Activated naive CD8-positive, alpha-beta T cell treated with anti-CD3 and anti-CD28 coated beads for 36 hours (primary cell): Measurements from ENCODE around the gene SERPINC1. TPM values are rescaled to one million over a fixed set of nuclear protein-coding genes. Genes with fewer than 3 reads are reported as not detected.

Source experiments
- DNase-seq: peaks from one replicate; pipeline ENCODE4 v3.0.0; 2021
- H3K27ac Mint-ChIP-seq: one replicate; pipeline ENCODE4 v1.8.0; 2022; ENCODE audit warnings: mild to moderate bottlenecking, moderate library complexity, mixed read lengths
- H3K27me3 Mint-ChIP-seq: one replicate; pipeline ENCODE4 v1.8.0; 2022; ENCODE audit warnings: mild to moderate bottlenecking, mixed read lengths
- H3K36me3 Mint-ChIP-seq: one replicate; pipeline ENCODE4 v1.8.0; 2021; ENCODE audit warnings: mild to moderate bottlenecking, mixed read lengths
- H3K4me1 Mint-ChIP-seq: one replicate; pipeline ENCODE4 v1.8.0; 2021; ENCODE audit warnings: mixed read lengths
- H3K4me3 Mint-ChIP-seq: one replicate; pipeline ENCODE4 v1.8.0; 2022; ENCODE audit warnings: mild to moderate bottlenecking, moderate library complexity, mixed read lengths
- H3K9me3 Mint-ChIP-seq: one replicate; pipeline ENCODE4 v1.8.0; 2022; ENCODE audit warnings: mixed read lengths
- total RNA-seq, 2 experiments: library from RNA; stranded (reverse); gene quantifications; one replicate each; pipeline ENCODE4 v1.2.3, GENCODE V29; 2021

Gene SERPINC1
- total RNA-seq, 2 experiments from 2014 or later: not detected

DNA sequence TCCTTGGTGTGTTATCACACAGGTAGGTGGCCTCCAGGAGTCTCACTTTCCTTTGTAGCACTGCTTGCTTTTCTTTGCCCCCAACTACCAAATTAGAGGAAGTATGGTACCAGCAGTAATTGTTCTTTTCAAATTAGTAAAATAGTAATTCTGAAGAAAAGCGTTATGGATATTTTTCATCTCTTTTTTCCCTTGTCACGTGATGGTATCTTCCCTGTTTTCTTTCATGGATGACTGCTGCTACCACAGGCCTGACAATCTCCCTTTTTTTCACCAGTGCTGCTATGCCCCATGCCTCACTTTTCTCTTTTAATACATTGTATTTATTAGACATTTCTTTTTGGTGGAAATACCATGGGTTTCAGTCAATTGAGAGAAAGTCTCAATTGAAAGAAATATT, 45.6 kb downstream of the SERPINC1 start:
- no peak for DNase-seq
- H3K9me3 Mint-ChIP-seq: no peaks in the 10 kb centered on the region
- peaks cover 34% of the 10 kb centered on the region for H3K36me3 Mint-ChIP-seq
- H3K4me3 Mint-ChIP-seq: no peak overlapping the region
- peaks cover 15% of the 10 kb centered on the region for H3K27me3 Mint-ChIP-seq
- peaks cover 38% of the 10 kb centered on the region for H3K4me1 Mint-ChIP-seq
- no peak overlapping the region for H3K27ac Mint-ChIP-seq

DNA sequence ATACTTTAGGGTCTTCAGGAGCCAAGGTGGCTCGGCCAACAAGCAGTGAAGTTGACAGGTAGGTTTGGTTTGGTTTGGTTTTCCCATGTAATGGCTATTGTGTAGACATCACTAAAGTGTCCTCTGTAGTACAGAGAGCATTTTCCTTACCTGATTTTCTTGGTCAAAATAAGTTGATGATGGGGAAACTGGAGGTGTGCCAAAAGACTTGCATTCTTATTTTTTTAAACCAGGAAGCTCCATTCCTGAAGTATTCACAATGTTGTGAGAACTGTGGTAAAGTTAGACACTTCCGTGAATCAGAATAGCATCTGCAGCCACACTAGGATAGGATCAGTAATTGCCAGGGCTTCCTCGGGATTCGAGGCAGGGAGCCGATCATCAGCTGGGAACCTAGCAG, 46.0 kb downstream of the SERPINC1 start:
- Mint-ChIP-seq H3K4me3 (no peak overlapping the region), H3K36me3 (peaks cover 38% of the 10 kb centered on the region)

DNA sequence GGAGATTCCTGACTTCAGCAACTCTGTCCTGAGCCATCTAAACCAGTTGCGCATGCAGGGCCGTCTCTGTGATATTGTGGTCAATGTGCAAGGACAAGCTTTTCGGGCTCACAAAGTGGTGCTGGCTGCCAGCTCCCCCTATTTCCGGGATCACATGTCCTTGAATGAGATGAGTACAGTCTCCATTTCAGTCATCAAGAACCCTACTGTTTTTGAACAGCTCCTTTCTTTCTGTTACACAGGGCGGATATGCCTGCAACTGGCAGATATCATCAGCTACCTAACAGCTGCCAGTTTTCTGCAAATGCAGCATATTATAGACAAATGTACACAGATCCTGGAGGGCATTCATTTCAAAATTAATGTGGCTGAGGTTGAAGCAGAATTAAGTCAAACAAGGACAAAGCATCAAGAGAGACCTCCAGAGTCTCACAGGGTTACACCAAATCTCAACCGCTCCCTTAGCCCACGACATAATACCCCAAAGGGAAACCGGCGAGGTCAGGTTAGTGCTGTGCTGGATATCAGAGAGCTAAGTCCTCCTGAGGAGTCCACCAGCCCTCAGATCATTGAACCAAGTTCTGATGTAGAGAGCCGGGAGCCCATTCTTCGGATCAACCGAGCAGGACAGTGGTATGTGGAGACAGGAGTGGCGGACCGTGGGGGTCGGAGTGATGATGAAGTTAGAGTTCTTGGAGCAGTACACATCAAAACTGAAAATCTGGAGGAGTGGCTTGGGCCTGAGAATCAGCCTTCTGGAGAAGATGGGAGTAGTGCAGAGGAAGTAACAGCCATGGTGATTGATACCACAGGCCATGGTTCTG, 46.7 kb downstream of the SERPINC1 start:
- peaks cover 46% of the 10 kb centered on the region for H3K4me1 Mint-ChIP-seq
- peaks cover 23% of the 10 kb centered on the region for H3K27me3 Mint-ChIP-seq
- H3K27ac Mint-ChIP-seq: peak overlapping the region; percentile 26
- no peak for DNase-seq
- peaks cover 42% of the 10 kb centered on the region for H3K36me3 Mint-ChIP-seq
- H3K9me3 Mint-ChIP-seq: no peaks in the 10 kb centered on the region
- H3K4me3 Mint-ChIP-seq: peak overlapping the region; percentile 100

More for the DNA sequence above, 46.0 kb downstream of the SERPINC1 start:
- peaks cover 41% of the 10 kb centered on the region for H3K4me1 Mint-ChIP-seq
- H3K9me3 Mint-ChIP-seq: no peaks in the 10 kb centered on the region
- H3K27me3 Mint-ChIP-seq: peaks cover 17% of the 10 kb centered on the region
- DNase-seq: no peak
- H3K27ac Mint-ChIP-seq: no peak overlapping the region

DNA sequence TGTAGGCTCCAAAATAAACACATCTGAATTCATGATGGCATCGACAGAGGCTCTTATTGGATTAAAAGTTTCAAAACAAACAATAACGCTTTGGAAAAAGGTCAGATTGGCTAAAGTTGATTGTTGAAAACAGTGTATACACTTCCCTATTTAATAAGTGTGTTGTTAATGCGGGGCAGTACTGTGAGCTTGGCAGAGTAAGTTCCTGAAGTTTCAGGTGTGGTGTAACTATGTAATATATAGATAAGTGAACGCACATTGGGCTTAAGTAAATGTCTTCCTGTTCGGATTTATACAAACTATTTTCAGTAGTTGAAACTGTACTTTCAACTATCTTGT, 48.1 kb downstream of the SERPINC1 start:
- no peak for DNase-seq
- H3K4me3 Mint-ChIP-seq: peak overlapping the region; percentile 100
- no peaks in the 10 kb centered on the region for H3K9me3 Mint-ChIP-seq
- H3K4me1 Mint-ChIP-seq: peaks cover 58% of the 10 kb centered on the region
- H3K27me3 Mint-ChIP-seq: peaks cover 28% of the 10 kb centered on the region
- peak overlapping the region; percentile 96 for H3K27ac Mint-ChIP-seq
- H3K36me3 Mint-ChIP-seq: peaks cover 52% of the 10 kb centered on the region

DNA sequence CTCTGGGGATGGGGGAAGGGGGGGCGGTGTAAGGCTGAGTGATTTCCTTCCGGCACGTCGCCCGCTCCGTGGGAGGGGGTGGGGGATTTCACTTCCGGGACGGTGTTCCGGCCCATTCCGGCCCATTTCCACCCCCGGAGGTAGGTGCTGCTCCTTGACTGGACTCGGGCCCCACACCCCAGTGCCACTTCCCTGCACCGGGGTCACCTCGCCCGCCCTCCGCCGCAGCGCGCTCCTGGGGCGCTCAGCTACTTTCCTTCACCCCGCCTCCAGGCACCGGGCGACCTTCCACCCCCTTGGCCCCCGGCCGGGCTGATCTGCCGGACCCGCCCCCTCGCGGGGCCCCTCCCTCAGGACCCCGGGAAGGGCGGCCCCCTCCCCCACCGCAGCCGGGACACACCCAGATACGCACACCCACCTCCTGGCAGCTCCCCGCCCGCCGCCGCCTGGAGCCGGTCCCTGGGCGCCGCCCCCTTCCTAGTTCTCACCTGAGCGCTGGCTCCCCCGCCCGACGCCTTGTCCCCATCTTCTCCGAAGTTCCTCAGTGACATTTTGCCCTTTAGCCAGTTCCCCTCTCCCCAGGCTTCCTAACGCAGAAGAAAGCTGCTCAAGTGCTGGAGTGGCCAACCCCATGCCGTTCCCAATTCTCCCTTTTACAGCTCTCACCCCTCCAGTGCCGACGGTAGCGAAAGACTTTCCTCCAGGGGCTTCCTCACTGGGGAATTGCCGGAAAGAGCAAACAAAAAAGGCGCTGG, 48.7 kb downstream of the SERPINC1 start, which contains the start of gene ZBTB37:
TSS of gene ZBTB37 (plus strand) at position 115 of the 755 bp plus-strand sequence. CDS start 1,846 bp downstream, outside the sequence.
- peak within 1 kb of the TSS; percentile 96 for H3K27ac Mint-ChIP-seq

DNA sequence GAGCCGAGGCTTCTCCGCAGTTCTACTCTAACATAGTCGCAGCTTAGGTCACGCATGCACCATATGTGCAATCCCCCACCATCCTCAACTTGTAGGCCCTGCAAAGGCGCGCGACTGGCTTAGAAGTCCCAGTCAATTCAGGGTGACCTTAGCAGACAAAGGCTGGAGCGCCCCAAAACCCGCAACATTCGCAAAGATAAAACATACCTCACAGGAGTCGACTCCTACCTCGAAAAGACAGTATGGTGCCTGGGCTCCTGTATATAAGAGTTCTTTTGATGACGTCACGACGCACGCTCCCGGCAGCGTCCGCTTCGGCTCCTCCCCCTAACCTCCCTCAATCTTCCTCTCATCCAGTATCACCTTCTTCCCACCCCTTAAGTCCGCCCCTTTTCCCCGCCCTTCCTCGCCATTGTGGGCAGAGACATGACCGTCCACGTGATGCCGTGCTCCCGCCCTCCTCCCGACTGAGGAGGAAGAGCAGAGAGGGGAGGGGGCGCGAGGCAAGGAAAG, 49.3 kb downstream of the SERPINC1 start, which contains the start of gene GAS5:
TSS of gene GAS5 (minus strand) at position 237 of the 513 bp plus-strand sequence.
- peak; percentile 99 for DNase-seq
- Mint-ChIP-seq H3K4me1 (peaks cover 64% of the 10 kb centered on the region), H3K36me3 (peaks cover 61% of the 10 kb centered on the region), H3K4me3 (peak within 1 kb of the TSS; percentile 100), H3K9me3 (no peaks in the 10 kb centered on the region), H3K27me3 (peaks cover 35% of the 10 kb centered on the region), H3K27ac (peak within 1 kb of the TSS; percentile 96)

More for the DNA sequence above, 48.7 kb downstream of the SERPINC1 start, which contains the start of gene ZBTB37:
- H3K9me3 Mint-ChIP-seq: no peaks in the 10 kb centered on the region
- H3K27me3 Mint-ChIP-seq: peaks cover 33% of the 10 kb centered on the region
- H3K4me3 Mint-ChIP-seq: peak within 1 kb of the TSS; percentile 100
- peaks cover 61% of the 10 kb centered on the region for H3K4me1 Mint-ChIP-seq
- DNase-seq: peak; percentile 98
- peaks cover 57% of the 10 kb centered on the region for H3K36me3 Mint-ChIP-seq

DNA sequence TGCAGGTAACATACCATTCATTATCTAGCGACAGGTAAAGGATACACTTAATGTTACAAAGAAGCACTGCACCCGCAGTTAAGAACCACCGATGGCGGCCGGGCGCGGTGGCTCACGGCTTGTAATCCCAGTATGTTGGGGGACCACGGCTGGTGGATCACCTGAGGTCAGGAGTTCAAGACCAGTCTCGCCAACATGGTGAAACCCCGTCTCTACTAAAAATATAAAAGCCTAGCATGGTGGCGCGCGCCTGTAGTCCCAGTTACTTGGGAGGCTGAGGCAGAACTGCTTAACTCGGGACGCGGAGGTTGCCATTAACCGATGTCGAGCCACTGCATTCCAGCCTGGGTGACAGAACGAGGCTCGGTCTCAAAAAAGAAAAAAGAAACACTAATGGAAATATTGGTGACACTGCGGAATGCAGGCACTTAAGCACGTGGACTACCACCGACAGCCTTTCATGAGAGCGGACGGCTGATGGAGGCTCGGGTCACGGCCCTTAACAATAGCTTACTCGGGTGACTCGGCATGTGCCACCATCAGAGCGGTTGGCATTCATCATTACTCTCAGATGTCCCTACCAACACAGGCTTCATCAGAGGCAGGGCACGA, 49.9 kb downstream of the SERPINC1 start:
- Mint-ChIP-seq H3K27me3 (peaks cover 40% of the 10 kb centered on the region), H3K27ac (peak overlapping the region; percentile 96), H3K4me1 (peaks cover 65% of the 10 kb centered on the region), H3K36me3 (peaks cover 63% of the 10 kb centered on the region), H3K4me3 (peak overlapping the region; percentile 100), H3K9me3 (no peaks in the 10 kb centered on the region)
- DNase-seq: no peak

DNA sequence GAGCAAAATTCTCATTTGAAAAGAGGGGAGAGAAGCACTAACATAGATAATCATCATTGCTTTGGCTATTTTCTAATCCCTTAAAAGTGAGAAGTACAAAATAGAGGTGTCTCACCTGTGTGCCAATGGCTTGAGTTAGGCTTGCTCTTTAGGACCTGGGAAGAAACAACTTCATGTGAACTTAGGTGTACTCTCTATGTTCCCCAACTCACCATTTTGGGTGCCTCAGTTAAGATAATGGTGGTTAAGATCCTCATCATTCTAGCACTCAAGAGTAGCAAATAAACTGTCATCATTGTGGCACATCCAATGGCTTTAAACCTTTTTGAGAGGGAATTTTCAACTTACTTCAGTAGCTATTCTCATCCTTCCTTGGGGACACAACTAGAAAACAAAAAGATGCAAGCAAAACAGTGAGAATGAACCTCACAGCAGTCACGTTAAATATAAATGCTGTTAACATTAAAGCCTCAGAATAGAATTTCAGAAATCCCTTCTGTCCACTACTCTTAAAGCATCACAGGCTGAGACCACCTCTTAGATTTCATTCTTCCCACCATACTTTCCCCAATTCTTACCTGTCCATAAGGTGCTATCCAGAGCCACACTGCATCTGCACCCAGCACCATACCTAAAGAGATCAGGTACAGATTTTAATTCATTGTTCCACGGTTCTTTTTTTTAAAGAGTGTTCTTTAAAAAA, 50.6 kb downstream of the SERPINC1 start:
- peaks cover 68% of the 10 kb centered on the region for H3K36me3 Mint-ChIP-seq
- peak overlapping the region; percentile 100 for H3K4me3 Mint-ChIP-seq

DNA sequence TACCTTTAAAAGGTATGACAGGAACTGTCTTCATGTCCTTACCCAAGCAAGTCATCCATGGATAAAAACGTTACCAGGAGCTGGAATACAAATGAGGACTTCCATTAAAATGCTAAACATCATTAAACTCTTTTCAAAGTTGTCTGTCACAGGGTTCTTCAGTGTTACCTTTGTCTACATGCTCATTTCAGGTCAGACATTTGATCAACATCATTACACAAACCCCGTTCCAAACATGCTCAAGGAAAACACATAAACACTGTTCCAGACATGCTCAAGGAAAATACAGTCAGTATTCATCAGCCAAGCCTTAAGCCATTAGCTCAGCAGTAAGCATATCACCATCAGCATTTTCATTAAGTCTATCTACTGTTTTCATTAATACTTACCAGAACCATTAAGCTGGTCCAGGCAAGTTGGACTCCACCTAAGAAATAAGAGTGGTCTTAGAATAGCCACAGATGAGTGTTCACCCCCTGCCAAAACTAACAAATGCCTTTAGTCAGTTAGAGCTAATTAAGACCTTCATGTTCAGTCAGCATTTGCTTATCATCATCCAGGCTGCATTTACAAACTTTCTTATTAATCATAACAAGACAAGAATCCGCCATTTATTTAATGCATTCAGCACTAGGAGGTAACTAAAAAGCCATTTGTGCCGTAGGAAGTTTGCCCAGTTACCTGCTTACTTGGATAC, 51.5 kb downstream of the SERPINC1 start:
- Mint-ChIP-seq H3K27me3 (peaks cover 45% of the 10 kb centered on the region), H3K36me3 (peaks cover 66% of the 10 kb centered on the region), H3K27ac (peak overlapping the region; percentile 96), H3K4me1 (peaks cover 60% of the 10 kb centered on the region), H3K9me3 (no peaks in the 10 kb centered on the region), H3K4me3 (peak overlapping the region; percentile 100)
- DNase-seq: no peak

More for the DNA sequence above, 50.6 kb downstream of the SERPINC1 start:
- H3K27me3 Mint-ChIP-seq: peaks cover 45% of the 10 kb centered on the region
- peaks cover 68% of the 10 kb centered on the region for H3K4me1 Mint-ChIP-seq
- no peak for DNase-seq
- peak overlapping the region; percentile 96 for H3K27ac Mint-ChIP-seq
- H3K9me3 Mint-ChIP-seq: no peaks in the 10 kb centered on the region

DNA sequence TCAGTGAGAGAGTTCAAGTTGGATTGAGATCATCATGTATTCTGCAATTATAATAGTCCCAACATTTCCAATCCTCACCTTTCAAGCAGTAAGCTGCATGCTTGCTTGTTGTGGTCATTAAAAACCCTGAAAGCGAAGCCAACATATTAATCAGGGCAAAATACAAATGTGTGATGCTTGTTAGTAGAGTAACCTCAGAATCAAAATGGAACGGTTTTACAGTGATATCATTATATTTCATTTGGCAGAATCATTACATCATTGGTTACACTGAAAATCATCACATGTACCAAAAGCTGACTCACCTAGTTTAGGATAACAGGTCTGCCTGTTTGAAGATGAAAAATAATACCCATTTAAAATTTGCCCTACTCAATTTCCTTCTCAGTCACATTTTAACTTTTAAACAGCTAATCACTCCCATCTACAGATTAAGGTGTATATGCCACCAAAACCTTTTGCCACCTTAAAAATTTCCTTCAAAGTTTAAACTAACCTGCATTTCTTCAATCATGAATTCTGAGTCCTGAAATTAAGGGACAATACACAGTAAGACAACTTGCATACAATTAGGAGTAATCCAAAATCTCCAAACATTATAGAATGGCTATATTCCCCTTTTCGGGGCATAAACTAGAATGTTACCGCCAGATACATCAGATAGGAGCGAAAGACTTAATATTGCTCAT, 52.8 kb downstream of the SERPINC1 start:
- no peak for DNase-seq
- peaks cover 65% of the 10 kb centered on the region for H3K36me3 Mint-ChIP-seq

DNA sequence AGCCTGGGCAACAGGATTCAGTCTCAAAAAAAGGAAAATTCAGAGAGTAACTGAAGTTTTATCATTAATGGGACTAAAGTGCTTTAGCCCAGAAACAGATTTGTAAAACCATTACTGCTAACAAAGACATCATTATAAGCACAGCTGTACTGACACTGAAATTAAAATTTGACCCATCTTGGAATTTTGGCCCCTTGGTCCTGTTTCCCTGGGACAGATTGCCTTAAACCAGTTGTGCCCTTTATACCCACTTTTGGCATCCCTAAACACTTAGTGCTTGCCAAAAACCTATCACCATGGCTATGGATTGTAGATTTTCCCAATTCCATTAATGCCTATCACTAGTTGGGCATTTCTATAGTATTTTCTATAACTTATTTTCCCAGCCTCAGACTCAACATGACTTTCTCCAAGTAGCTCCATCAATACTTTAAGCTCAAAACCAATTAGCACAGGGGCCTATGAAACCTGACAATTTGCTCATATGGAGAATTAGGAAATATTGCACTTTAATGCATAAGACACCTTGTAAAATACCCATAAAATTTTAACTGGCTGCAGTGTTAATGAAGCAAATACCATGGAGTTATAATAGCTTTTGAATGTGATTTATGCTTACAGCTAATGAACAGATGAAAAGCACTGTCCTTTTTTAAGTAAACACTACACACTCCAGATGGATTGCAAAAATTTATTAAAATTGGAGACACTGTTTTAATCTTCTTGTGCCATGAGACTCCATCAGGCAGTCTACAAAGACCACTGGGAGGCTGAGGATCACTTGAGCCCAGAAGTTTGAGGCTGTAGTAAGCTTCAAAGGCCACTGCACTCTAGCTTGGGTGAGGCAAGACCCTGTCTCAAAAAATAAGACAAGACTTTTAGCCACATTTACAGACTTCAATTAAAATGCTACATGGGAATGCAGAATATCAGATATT, 53.6 kb downstream of the SERPINC1 start:
- peak overlapping the region; percentile 96 for H3K27ac Mint-ChIP-seq
- peaks cover 65% of the 10 kb centered on the region for H3K36me3 Mint-ChIP-seq
- H3K4me1 Mint-ChIP-seq: peaks cover 50% of the 10 kb centered on the region
- H3K9me3 Mint-ChIP-seq: no peaks in the 10 kb centered on the region
- DNase-seq: no peak
- peaks cover 45% of the 10 kb centered on the region for H3K27me3 Mint-ChIP-seq
- H3K4me3 Mint-ChIP-seq: peak overlapping the region; percentile 100

More for the DNA sequence above, 52.8 kb downstream of the SERPINC1 start:
- Mint-ChIP-seq H3K4me3 (peak overlapping the region; percentile 100), H3K4me1 (peaks cover 54% of the 10 kb centered on the region), H3K27ac (peak overlapping the region; percentile 96), H3K9me3 (no peaks in the 10 kb centered on the region), H3K27me3 (peaks cover 45% of the 10 kb centered on the region)

DNA sequence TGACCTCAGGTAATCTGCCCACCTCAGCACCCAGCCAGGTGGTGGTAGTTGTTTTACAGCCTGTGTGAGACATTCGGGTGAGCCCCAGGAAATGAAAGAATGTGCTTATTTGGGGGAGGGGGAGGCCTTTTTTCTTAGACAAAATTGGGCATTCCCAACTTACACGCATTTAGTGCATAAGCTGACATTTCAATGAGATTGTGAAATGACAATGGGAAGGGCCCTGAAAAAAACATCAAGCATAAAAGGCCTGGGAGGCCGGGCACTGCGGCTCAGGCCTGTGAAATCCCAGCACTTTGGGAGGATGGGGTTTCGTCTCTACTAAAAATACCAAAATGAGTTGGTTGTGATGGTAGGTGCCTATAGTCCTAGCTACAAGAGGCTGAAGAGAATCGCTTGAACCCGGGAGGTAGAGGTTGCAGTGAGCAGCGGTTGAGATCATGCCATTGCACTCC, 54.3 kb downstream of the SERPINC1 start:
- peaks cover 66% of the 10 kb centered on the region for H3K36me3 Mint-ChIP-seq
- peaks cover 49% of the 10 kb centered on the region for H3K4me1 Mint-ChIP-seq
- peak overlapping the region; percentile 100 for H3K4me3 Mint-ChIP-seq
- no peaks in the 10 kb centered on the region for H3K9me3 Mint-ChIP-seq
- H3K27me3 Mint-ChIP-seq: peaks cover 43% of the 10 kb centered on the region
- peak overlapping the region; percentile 96 for H3K27ac Mint-ChIP-seq
- DNase-seq: peak; percentile 19
